GM19023 (cell line): ENCODE measurements around the gene CNTD1.

Source experiments
- ATAC-seq: cut with Tn5 transposase; IDR thresholded peaks from one replicate; pipeline ENCODE4 v1.9.1; 2021; ENCODE audit warnings: mild to moderate bottlenecking, moderate library complexity; ENCODE audit not compliant: unreplicated experiment

CNTD1 gene

GRCh38 chr17:42803074-42803883 is 4.6 kb downstream of the CNTD1 start:
- no peak for ATAC-seq

GRCh38 chr17:42804918-42805367 is 6.3 kb downstream of the CNTD1 start:
- ATAC-seq: no peak

- no peak for ATAC-seq
Measured at GRCh38 chr17:42806249-42806648, 7.6 kb downstream of the CNTD1 start.

- ATAC-seq: no peak
Measured at GRCh38 chr17:42809250-42809649, 10.6 kb downstream of the CNTD1 start.

GRCh38 chr17:42814633-42815399 is 16.2 kb downstream of the CNTD1 start:
- ATAC-seq: no peak

- no peak for ATAC-seq
Measured at GRCh38 chr17:42817866-42818265, 19.2 kb downstream of the CNTD1 start.

- no peak for ATAC-seq
Measured at GRCh38 chr17:42818379-42818778, 19.7 kb downstream of the CNTD1 start.

GRCh38 chr17:42819939-42820535 is 21.4 kb downstream of the CNTD1 start:
- no peak for ATAC-seq

GRCh38 chr17:42821176-42821575 is 22.5 kb downstream of the CNTD1 start:
- ATAC-seq: no peak

GRCh38 chr17:42827472-42827871 is 28.8 kb downstream of the CNTD1 start:
- no peak for ATAC-seq

GRCh38 chr17:42830971-42831370 is 32.3 kb downstream of the CNTD1 start:
- ATAC-seq: no peak

GRCh38 chr17:42832213-42832933 is 33.7 kb downstream of the CNTD1 start:
- ATAC-seq: no peak

GRCh38 chr17:42832934-42833766 is 34.5 kb downstream of the CNTD1 start, which contains the start of gene PSME3:
Gene PSME3 (plus strand): TSS chr17:42833397. CDS start chr17:42833632, 235 bp downstream.
- peak; percentile 83 for ATAC-seq

GRCh38 chr17:42833767-42834422 is 35.2 kb downstream of the CNTD1 start:
- ATAC-seq: peak; percentile 14

- no peak for ATAC-seq
Measured at GRCh38 chr17:42835732-42836131, 37.1 kb downstream of the CNTD1 start.

GRCh38 chr17:42841975-42842685 is 43.5 kb downstream of the CNTD1 start:
- no peak for ATAC-seq

GRCh38 chr17:42843358-42843934 is 44.8 kb downstream of the CNTD1 start:
- ATAC-seq: no peak

- ATAC-seq: no peak
Measured at GRCh38 chr17:42844271-42844670, 45.6 kb downstream of the CNTD1 start, which contains the start of gene AOC2. Gene AOC2 (plus strand): TSS chr17:42844580. CDS start chr17:42844627, 47 bp downstream.
